ENCODE measurements around the gene FLOT1.

DNA sequence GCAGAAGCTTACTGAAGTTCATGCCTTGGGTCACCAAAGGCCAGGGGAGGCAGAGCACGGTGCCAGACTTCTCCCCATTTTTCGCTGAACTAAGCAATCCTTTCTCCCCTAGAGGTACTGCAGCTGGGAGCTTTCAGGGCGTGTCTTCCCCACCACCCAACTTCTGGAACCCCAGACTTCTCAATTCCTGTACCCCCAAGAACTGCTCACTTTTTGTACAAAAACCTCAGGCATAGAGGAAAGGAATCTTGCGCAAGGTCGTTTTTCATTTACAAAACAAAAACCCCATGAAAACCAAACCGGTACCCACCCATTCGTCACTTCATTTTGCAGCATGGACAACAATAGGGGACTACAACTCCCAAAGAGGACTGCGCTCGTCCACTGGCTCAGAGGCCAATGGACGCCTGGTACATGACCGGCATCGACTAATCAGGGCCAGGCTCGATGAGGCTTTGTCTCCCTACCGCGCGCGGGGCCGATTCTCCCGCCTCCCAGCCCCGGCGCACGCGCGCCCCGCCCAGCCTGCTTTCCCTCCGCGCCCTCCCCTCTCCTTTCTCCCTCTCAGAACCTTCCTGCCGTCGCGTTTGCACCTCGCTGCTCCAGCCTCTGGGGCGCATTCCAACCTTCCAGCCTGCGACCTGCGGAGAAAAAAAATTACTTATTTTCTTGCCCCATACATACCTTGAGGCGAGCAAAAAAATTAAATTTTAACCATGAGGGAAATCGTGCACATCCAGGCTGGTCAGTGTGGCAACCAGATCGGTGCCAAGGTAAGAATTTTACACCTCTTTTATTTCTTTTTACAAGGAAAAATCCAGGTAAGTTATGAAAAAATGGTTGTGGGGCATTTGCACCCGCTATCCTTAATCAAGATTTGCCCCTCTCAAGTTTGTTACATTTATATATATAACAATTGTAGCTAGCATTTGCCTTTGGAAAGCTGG, 22.4 kb downstream of the FLOT1 start, which contains the start of gene TUBB:
- TF ChIP-seq, protein P1, sequence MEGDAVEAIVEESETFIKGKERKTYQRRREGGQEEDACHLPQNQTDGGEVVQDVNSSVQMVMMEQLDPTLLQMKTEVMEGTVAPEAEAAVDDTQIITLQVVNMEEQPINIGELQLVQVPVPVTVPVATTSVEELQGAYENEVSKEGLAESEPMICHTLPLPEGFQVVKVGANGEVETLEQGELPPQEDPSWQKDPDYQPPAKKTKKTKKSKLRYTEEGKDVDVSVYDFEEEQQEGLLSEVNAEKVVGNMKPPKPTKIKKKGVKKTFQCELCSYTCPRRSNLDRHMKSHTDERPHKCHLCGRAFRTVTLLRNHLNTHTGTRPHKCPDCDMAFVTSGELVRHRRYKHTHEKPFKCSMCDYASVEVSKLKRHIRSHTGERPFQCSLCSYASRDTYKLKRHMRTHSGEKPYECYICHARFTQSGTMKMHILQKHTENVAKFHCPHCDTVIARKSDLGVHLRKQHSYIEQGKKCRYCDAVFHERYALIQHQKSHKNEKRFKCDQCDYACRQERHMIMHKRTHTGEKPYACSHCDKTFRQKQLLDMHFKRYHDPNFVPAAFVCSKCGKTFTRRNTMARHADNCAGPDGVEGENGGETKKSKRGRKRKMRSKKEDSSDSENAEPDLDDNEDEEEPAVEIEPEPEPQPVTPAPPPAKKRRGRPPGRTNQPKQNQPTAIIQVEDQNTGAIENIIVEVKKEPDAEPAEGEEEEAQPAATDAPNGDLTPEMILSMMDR (IDR thresholded peaks at IDR 0.05; ENCODE audit: extremely low read depth in 1 of 2, insufficient read depth in 1 of 2, low read depth in 1 of 2, low read length in 2 of 2): no peak
- TF ChIP-seq EZH2 (IDR thresholded peaks at IDR 0.05; ENCODE audit: borderline replicate concordance, low read depth, low read length, severe bottlenecking) (no peak), MYC (IDR thresholded peaks at IDR 0.05; ENCODE audit: low read depth, low read length) (no peak), POLR2AphosphoS5 (IDR thresholded peaks at IDR 0.05; ENCODE audit: insufficient read depth, low read depth, low read length) (peak; percentile 96), POLR2A (IDR thresholded peaks at IDR 0.05; ENCODE audit: low read depth, low read length) (peak; percentile 93)
- TF ChIP-seq, protein P2, sequence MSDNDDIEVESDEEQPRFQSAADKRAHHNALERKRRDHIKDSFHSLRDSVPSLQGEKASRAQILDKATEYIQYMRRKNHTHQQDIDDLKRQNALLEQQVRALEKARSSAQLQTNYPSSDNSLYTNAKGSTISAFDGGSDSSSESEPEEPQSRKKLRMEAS (IDR thresholded peaks at IDR 0.05; ENCODE audit: insufficient read depth, insufficient read length): peak; percentile 46
